Panc1 (cell line): Measurements from ENCODE around the gene TLL2.

Source experiments
- POLR2AphosphoS5 ChIP-seq: IDR thresholded peaks from 2 replicates; pipeline ENCODE4 v1.6.1; 2012; ENCODE audit warnings: mild to moderate bottlenecking, low read depth, low read length, moderate library complexity
- SIN3A ChIP-seq: IDR thresholded peaks from 2 replicates; pipeline ENCODE4 v1.6.1; 2012; ENCODE audit warnings: low read depth, mild to moderate bottlenecking, low read length, moderate library complexity, borderline replicate concordance; ENCODE audit not compliant: insufficient read depth
- TF ChIP-seq, protein P1 (sequence below): fragments of 450-650 bp; IDR thresholded peaks from 2 replicates; pipeline ENCODE4 v1.5.1; 2017; ENCODE audit warnings: mild to moderate bottlenecking
- TF ChIP-seq, protein P2 (sequence below), 2 experiments: IDR thresholded peaks; 2 replicates each; pipeline ENCODE4 v1.6.1; 2011 to 2012; ENCODE audit warnings: low read depth in 2 of 2, control low read depth in 1 of 2, low read length in 1 of 2, mild to moderate bottlenecking in 1 of 2, moderate library complexity in 1 of 2; ENCODE audit not compliant: insufficient read depth in 1 of 2

DNA sequence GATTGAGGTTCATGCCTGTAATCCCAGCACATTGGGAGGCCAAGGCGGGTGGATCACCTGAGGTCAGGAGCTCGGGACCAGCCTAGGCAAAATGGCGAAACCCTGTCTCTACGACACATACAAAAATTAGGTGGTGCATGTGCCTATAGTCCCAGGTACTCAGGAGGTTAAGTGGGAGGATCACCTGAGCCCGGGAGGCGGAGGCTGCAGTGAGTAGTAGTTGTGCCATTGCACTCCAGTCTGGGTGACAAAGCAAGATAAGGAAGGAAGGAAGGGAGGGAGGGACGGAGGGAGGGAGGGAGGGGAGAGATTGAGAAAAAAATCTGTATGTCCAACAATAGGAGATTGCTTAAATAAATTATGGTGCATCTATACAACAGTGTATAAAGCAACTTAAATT, 13.2 kb downstream of the TLL2 start:
- TF ChIP-seq, protein P1, sequence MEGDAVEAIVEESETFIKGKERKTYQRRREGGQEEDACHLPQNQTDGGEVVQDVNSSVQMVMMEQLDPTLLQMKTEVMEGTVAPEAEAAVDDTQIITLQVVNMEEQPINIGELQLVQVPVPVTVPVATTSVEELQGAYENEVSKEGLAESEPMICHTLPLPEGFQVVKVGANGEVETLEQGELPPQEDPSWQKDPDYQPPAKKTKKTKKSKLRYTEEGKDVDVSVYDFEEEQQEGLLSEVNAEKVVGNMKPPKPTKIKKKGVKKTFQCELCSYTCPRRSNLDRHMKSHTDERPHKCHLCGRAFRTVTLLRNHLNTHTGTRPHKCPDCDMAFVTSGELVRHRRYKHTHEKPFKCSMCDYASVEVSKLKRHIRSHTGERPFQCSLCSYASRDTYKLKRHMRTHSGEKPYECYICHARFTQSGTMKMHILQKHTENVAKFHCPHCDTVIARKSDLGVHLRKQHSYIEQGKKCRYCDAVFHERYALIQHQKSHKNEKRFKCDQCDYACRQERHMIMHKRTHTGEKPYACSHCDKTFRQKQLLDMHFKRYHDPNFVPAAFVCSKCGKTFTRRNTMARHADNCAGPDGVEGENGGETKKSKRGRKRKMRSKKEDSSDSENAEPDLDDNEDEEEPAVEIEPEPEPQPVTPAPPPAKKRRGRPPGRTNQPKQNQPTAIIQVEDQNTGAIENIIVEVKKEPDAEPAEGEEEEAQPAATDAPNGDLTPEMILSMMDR = no peak
- TF ChIP-seq, protein P2, sequence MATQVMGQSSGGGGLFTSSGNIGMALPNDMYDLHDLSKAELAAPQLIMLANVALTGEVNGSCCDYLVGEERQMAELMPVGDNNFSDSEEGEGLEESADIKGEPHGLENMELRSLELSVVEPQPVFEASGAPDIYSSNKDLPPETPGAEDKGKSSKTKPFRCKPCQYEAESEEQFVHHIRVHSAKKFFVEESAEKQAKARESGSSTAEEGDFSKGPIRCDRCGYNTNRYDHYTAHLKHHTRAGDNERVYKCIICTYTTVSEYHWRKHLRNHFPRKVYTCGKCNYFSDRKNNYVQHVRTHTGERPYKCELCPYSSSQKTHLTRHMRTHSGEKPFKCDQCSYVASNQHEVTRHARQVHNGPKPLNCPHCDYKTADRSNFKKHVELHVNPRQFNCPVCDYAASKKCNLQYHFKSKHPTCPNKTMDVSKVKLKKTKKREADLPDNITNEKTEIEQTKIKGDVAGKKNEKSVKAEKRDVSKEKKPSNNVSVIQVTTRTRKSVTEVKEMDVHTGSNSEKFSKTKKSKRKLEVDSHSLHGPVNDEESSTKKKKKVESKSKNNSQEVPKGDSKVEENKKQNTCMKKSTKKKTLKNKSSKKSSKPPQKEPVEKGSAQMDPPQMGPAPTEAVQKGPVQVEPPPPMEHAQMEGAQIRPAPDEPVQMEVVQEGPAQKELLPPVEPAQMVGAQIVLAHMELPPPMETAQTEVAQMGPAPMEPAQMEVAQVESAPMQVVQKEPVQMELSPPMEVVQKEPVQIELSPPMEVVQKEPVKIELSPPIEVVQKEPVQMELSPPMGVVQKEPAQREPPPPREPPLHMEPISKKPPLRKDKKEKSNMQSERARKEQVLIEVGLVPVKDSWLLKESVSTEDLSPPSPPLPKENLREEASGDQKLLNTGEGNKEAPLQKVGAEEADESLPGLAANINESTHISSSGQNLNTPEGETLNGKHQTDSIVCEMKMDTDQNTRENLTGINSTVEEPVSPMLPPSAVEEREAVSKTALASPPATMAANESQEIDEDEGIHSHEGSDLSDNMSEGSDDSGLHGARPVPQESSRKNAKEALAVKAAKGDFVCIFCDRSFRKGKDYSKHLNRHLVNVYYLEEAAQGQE (IDR thresholded peaks at IDR 0.05; ENCODE audit: insufficient read depth in 1 of 2, low read depth in 2 of 2, low read length in 1 of 2) = no peak
- TF ChIP-seq POLR2AphosphoS5 (no peak), SIN3A (no peak)
